ENCODE measurements around the gene POLE3. TPM values are rescaled to one million over a fixed set of nuclear protein-coding genes. Genes with fewer than 3 reads are reported as not detected.

POLE3 gene
- total and polyA plus RNA-seq, 9 of the 15 experiments (the other 6 are each of a cell fraction or from before 2014, with no cell fraction given): 52.6 to 179 (median 110) TPM

- no peak for TF ChIP-seq KLF13 (tag; IDR thresholded peaks at IDR 0.05; ENCODE audit: borderline replicate concordance, low read depth)
- TF ChIP-seq MAFF (IDR thresholded peaks at IDR 0.05; ENCODE audit: low read length): peak; percentile 58; the same call in 1 of the 2 replicates
- TF ChIP-seq RFX1 (IDR thresholded peaks at IDR 0.05): peak; percentile 76
- peak; percentile 47 for TF ChIP-seq NEUROD1 (IDR thresholded peaks at IDR 0.05; ENCODE audit: borderline replicate concordance, low read depth, low read length, partially characterized antibody)
- TF ChIP-seq ZNF707 (CRISPR knock-in tag; conservative IDR thresholded peaks at IDR 0.05): no peak
- TF ChIP-seq, protein P1, sequence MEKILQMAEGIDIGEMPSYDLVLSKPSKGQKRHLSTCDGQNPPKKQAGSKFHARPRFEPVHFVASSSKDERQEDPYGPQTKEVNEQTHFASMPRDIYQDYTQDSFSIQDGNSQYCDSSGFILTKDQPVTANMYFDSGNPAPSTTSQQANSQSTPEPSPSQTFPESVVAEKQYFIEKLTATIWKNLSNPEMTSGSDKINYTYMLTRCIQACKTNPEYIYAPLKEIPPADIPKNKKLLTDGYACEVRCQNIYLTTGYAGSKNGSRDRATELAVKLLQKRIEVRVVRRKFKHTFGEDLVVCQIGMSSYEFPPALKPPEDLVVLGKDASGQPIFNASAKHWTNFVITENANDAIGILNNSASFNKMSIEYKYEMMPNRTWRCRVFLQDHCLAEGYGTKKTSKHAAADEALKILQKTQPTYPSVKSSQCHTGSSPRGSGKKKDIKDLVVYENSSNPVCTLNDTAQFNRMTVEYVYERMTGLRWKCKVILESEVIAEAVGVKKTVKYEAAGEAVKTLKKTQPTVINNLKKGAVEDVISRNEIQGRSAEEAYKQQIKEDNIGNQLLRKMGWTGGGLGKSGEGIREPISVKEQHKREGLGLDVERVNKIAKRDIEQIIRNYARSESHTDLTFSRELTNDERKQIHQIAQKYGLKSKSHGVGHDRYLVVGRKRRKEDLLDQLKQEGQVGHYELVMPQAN (IDR thresholded peaks at IDR 0.05; ENCODE audit: borderline replicate concordance): no peak
Observed at GRCh38 chr9:113368982-113369854, 41.3 kb downstream of the POLE3 start (continued).

GRCh38 chr9:113368348-113368981 lies 42.0 kb downstream of the POLE3 start:
- no TSS peak for BruUV-seq (replicated peaks)
- TF ChIP-seq GTF2E2 (tag; IDR thresholded peaks at IDR 0.05) (0 out of 2 replicates have a peak, but pooled peaks have one; percentile 32), AFF1 (IDR thresholded peaks at IDR 0.05; ENCODE audit: low read depth in 1 of 2, partially characterized antibody in 2 of 2) (no peak), ZNF408 (CRISPR knock-in tag; IDR thresholded peaks at IDR 0.05; ENCODE audit: low read depth) (no peak)
- TF ChIP-seq, protein P2, sequence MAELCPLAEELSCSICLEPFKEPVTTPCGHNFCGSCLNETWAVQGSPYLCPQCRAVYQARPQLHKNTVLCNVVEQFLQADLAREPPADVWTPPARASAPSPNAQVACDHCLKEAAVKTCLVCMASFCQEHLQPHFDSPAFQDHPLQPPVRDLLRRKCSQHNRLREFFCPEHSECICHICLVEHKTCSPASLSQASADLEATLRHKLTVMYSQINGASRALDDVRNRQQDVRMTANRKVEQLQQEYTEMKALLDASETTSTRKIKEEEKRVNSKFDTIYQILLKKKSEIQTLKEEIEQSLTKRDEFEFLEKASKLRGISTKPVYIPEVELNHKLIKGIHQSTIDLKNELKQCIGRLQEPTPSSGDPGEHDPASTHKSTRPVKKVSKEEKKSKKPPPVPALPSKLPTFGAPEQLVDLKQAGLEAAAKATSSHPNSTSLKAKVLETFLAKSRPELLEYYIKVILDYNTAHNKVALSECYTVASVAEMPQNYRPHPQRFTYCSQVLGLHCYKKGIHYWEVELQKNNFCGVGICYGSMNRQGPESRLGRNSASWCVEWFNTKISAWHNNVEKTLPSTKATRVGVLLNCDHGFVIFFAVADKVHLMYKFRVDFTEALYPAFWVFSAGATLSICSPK (IDR thresholded peaks at IDR 0.05; ENCODE audit: borderline replicate concordance): no peak

More at GRCh38 chr9:113368348-113368981, 42.0 kb downstream of the POLE3 start:
- H3K9ac ChIP-seq (ENCODE audit: insufficient read depth in 1 of 2, low read depth in 2 of 2, low read length in 2 of 2): no peak overlapping the region
- in situ Hi-C loops (cut with MboI): no loop called here
- no peak for DNase-seq (ENCODE audit: extremely low read depth in 1 of 4, low spot score in 3 of 4)
- 41% methylated on average over 5 of the region's 5 CpGs for WGBS (ENCODE audit: insufficient coverage, low coverage, missing lambda C conversion rate)
- H3K79me2 ChIP-seq (ENCODE audit: control insufficient read depth, insufficient read depth, low read length): no peaks in the 10 kb centered on the region
- H3K4me2 ChIP-seq (ENCODE audit: insufficient read depth, low read length): no peak overlapping the region
- peaks cover 15% of the 10 kb centered on the region; the same call in 1 of the 2 replicates for H4K20me1 ChIP-seq (replicated peaks; ENCODE audit: control insufficient read depth, insufficient read depth, low read length)
- ATAC-seq: no peak
- H3K36me3 ChIP-seq (ENCODE audit: control insufficient read depth, insufficient read depth, low read length): peaks cover 10% of the 10 kb centered on the region; the same call in 2 of the 3 replicates
- ChIA-PET POLR2A (interaction anchor here (0.6 to 1.2 kb wide), 5 partner anchors 16 to 93 kb away, joined by 3 to 7 read pairs (median 4); partner anchors contain the start of genes ALAD, CDC26 and PRPF4), CTCF (ENCODE audit: low intra/inter-chr PET ratio) (no interaction called here)
- peaks cover 20 to 27% of the 10 kb centered on the region in 2 experiments for H3K4me1 ChIP-seq (replicated peaks in 1 of 2; ENCODE audit: control insufficient read depth in 2 of 2, insufficient read depth in 2 of 2, low read length in 2 of 2)
- H3K9me1 ChIP-seq (ENCODE audit: control insufficient read depth, insufficient read depth, low read length): no peaks in the 10 kb centered on the region
- intact Hi-C loops (cut with micrococcal nuclease): no loop called here
- no peak overlapping the region for H3K4me3 ChIP-seq
- no peaks in the 10 kb centered on the region for H3K9me3 ChIP-seq (replicated peaks; ENCODE audit: control insufficient read depth, insufficient read depth, low read depth, low read length)
- no peak for FAIRE-seq
- H3K27ac ChIP-seq (ENCODE audit: extremely low read depth, low read depth, low read length): no peak overlapping the region
- no peaks in the 10 kb centered on the region for H3K27me3 ChIP-seq (ENCODE audit: control insufficient read depth in 2 of 2, insufficient read depth in 2 of 2, low read length in 2 of 2)
- no peak overlapping the region for H2AFZ ChIP-seq (ENCODE audit: low read depth, low read length)
